HG03135 (cell line): ENCODE measurements around the gene CRISP2.
"Not testable (repeated sequence)": the region's sequence is repeated elsewhere in the genome, so short reads cannot be mapped to it uniquely, and the experiment has no call there.

Source experiments
- ATAC-seq: cut with Tn5 transposase; IDR thresholded peaks from one replicate; pipeline ENCODE4 v1.9.1; 2021; ENCODE audit warnings: mild to moderate bottlenecking, moderate library complexity; ENCODE audit not compliant: unreplicated experiment

CRISP2 gene

DNA sequence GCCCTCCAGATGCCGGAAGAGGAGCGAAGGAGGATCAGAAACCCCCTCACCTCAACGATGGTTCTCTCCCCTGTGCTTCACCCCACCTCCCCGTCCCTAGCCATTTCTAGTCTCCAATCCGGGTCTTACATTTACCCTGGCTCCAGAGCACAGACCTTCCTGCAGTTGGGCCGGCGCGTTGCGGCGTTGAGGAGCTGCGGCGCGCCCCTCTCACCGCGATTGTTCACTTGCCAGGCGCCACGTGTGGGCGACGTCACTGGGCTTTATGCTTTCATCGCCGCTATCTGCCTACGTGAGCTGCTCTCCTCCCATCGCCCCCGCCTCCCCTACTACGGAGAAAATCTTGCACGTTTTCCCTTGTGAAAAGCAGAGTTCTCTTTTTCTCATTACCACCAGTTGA lies at the start of gene CRISP2:
Gene CRISP2 (minus strand): TSS at position 198 of the 400 bp plus-strand sequence. CDS start 4,347 bp downstream, outside the sequence.
- ATAC-seq: no peak

DNA sequence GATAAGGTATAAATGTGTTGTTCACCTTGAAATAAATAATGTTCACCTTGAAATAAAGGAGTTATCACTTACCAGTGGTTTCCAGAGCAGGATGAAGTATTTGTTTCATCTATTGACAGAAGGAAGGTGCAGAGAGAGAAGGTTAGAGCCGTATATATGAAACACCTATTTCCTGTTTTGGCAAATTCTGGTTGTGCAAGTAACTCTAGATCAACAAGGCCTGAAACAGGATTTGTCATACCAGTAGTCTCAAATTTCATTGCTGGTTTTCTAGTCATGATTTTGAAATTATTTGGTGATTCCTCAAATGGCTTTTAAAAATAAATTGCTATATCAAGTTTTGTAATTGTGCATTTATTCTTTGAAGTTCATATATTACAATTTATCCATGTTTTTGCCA lies 30.9 kb upstream of the CRISP2 start, which contains the start of gene CRISP3:
Gene CRISP3 (minus strand): TSS at position 130 of the 400 bp plus-strand sequence. CDS start 21 bp downstream, at position 109.
- no peak for ATAC-seq

DNA sequence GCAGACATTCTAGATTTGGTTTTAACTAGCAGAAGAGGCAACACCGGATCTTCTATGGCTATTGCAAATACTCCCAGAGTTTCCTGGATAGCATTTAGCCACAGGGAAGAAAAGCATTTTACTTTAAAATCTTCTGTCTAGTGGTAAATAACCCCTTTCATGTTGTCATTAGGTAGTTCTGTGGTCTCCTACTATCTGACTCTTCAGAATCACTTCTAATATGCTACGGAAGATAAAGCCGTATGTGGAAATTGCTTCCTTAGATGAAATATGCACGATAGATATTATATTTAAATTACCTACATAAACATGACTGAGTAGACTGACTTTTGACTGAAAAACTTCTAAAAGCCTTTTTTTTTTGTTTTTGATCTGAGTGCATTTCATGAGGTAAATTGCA lies 30.1 kb upstream of the CRISP2 start:
- no peak for ATAC-seq

DNA sequence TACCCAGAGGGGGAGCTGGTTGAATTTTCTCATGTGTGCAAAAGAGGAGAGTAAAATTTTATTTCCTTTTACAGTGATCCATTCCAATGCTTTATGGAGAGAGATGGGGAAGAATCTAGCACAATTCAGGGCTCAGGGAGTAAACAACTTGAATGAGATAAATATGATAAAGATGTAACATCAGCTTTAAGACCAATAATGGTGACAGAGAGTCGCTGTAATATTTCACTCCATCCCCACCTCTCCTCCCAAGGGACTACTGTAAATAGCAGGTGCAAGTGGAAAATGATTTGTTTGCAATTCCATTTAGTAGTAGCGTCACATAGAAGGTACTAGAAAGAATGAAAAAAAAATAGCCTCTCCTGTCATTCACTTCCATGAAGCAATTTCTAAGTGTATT lies 26.1 kb upstream of the CRISP2 start:
- no peak for ATAC-seq

DNA sequence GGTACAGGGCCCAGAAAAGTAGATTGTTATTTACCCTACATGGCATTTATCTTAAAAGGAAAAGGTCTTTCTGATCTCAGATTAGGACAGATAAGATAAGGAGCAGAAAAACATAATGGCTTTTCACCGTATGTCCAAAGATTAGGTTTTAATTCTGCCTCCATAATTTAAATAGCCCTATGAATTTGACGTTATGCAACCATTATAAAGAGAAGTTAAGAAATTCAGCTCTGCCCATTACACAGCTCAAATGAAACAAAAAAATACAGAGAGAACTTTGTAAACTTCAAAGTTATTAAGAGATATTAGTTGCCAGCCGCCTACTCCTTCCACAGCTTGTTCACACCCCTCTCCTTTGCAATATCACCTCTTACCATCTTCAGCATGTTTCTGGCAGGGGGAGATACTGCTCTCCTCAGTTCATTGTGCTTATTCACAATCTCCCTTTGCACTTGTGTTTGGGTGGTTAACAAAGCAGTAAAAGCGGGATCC lies 22.7 kb upstream of the CRISP2 start:
- ATAC-seq: no peak

GRCh38 chr6:49733680-49734079 lies 20.3 kb upstream of the CRISP2 start:
- ATAC-seq: no peak

GRCh38 chr6:49732781-49733180 lies 19.4 kb upstream of the CRISP2 start:
- no peak for ATAC-seq

GRCh38 chr6:49730251-49730650 lies 16.9 kb upstream of the CRISP2 start:
- ATAC-seq: no peak

- ATAC-seq: not testable (repeated sequence)
These were observed 10.6 kb upstream of the CRISP2 start for GRCh38 chr6:49723917-49724316.

DNA sequence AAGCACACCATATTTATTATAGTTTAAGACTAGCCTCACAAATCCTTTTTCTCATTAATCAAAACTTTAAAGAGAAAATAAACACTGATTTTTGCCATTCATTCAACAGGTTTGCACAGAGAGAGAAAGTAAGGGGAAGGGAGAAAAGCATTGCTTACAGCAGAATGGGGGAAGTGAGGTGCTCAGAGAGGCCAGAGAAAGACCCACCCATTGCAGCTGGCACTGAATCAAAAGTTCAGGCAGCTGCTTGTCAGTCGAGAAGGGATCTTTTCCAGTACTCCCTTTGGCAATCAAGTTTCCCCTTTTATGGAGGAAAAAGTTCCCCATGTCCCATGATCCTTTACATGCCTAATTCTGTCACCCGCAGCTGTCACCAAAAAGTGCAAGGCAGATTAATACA lies 8.0 kb upstream of the CRISP2 start:
- no peak for ATAC-seq

DNA sequence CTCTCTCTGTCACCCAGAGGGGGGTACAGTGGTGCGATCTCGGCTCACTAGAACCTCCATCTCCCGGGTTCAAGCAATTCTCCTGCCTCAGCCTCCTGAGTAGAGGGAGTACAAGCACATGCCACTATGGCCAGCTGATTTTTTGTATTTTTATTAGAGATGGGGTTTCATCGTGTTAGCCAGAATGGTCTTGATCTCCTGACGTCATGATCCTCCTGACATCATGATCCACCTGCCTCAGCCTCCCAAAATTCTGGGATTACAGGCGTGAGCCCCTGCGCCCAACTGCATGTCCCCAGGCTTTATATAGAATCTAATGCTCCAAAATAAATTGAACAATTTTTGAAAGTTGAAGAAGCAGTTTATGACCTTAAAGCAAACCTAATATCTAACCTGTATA lies 7.0 kb upstream of the CRISP2 start:
- no peak for ATAC-seq

GRCh38 chr6:49698478-49698877 lies 14.9 kb downstream of the CRISP2 start:
- no peak for ATAC-seq

GRCh38 chr6:49693512-49693911 lies 19.8 kb downstream of the CRISP2 start:
- no peak for ATAC-seq

DNA sequence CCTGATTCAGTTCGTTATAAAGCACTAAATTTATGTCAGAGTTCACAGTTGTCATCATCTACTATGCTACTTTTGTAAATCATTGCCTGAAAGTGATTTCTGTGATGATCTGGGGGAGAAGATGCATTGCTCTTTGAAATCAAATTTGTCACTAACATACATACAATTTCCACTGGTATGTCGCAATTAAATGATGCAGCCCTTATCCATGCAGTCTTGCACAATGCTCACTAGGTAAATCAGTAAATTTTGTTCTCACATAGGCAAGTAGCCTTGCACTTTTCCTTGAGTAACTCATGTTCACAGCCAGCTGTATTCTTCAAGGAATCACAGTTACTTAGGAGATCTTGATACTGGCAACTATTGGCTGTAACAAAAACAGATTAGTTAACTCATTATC lies 20.8 kb downstream of the CRISP2 start:
- ATAC-seq: no peak

DNA sequence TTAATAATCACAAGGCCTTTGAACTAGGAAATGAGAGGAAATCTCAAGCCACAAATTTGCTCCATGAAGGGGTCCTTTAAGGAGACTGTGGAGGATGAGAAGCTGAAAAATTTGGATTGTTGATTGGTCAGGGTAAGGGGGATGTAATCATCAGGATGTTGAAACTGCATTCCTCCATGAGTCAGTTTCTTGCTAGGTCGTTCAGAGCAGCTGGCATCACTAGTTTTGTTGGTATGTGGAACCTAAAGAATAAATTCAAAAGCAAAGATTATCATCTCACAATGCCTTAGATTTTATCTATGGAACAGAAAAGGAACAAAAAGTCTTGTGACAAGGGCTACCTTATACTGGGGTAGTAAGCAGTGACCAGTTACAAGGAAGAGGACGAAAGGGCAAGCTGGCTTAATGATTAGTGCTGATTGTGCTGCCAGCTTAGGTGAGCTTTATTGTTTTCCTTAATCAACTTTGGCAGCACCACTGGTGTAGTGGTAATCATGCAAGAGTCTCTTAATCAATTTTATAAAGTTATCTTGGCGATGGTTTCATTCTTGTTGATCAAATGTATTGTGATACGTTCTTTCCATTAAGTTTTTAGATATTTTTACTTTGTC lies 36.6 kb downstream of the CRISP2 start:
- no peak for ATAC-seq

- no peak for ATAC-seq
These were observed 37.5 kb downstream of the CRISP2 start for GRCh38 chr6:49675816-49676215.

GRCh38 chr6:49668083-49668511 lies 45.2 kb downstream of the CRISP2 start:
- no peak for ATAC-seq

GRCh38 chr6:49666930-49667757 lies 46.2 kb downstream of the CRISP2 start:
- ATAC-seq: no peak

DNA sequence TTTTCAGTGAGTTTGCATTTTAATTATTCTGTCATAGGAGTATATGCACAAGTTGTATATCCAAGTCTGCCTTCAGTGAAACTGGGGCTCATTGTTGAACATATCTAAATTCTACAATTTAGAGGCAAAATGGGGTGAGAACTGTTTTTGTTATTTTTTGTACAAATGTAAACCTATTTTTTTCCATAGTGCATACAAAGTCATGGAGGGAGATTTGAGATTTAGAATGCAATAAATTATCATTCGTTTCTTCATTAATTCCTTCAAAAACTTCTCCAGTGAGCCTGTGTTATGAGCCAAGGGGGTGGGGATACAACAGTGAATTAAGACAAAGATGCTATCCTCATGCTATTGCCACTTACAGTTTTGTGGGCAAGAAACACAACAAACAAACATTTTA lies 46.9 kb downstream of the CRISP2 start:
- ATAC-seq: no peak

- ATAC-seq: no peak
These were observed 48.5 kb downstream of the CRISP2 start for GRCh38 chr6:49664817-49665216.

DNA sequence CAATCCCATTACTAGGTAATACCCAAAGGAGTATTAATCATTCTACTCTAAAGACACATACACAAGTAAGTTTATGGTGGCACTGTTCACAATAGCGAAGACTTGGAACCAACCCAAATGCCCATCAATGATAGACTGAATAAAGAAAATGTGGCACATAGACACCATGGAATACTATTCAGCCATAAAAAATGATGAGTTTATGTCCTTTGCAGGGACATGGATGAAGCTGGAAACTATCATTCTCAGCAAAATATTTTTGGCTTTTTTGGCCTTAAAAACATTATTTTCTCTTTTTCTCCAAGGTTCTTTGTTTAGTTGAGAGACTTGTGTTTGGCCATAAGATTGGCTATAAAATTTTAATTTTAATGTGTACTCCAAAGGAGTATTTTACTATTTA lies 49.3 kb downstream of the CRISP2 start:
- not testable (repeated sequence) for ATAC-seq

GRCh38 chr6:49662892-49663261 lies 50.5 kb downstream of the CRISP2 start:
- no peak for ATAC-seq
